Measurements from ENCODE around the gene MRPL33. TPM values are rescaled to one million over a fixed set of nuclear protein-coding genes. Genes with fewer than 3 reads are reported as not detected.
A peak's percentile ranks its signal among the peaks of the same experiment; 100 is the strongest.

Gene MRPL33
- total RNA-seq, result 75.2 TPM

- peak within 1 kb of the TSS; percentile 92 for H3K4me3 ChIP-seq (ENCODE audit: low read length)
- no peaks in the 10 kb centered on the region for H3K27me3 ChIP-seq (ENCODE audit: insufficient read depth, low read length)
- no peaks in the 10 kb centered on the region for H3K9me3 ChIP-seq (ENCODE audit: low read depth, low read length)
- peaks cover 34% of the 10 kb centered on the region for H3K4me1 ChIP-seq (ENCODE audit: insufficient read depth, low read length)
Observed at GRCh38 chr2:27771548-27772335, at the start of gene MRPL33. Gene MRPL33 (plus strand): TSS chr2:27771719. CDS start chr2:27771778, 59 bp downstream.

- peaks cover 2% of the 10 kb centered on the region for H3K4me1 ChIP-seq (ENCODE audit: insufficient read depth, low read length)
- H3K4me3 ChIP-seq (ENCODE audit: low read length), result no peak overlapping the region
- no peaks in the 10 kb centered on the region for H3K9me3 ChIP-seq (ENCODE audit: low read depth, low read length)
- peaks cover 15% of the 10 kb centered on the region for H3K27me3 ChIP-seq (ENCODE audit: insufficient read depth, low read length)
Observed at GRCh38 chr2:27721884-27722485, 49.5 kb upstream of the MRPL33 start.

- Histone ChIP-seq H3K4me3 (ENCODE audit: low read length) (no peak overlapping the region), H3K4me1 (ENCODE audit: insufficient read depth, low read length) (no peaks in the 10 kb centered on the region), H3K27me3 (ENCODE audit: insufficient read depth, low read length) (peaks cover 4% of the 10 kb centered on the region), H3K9me3 (ENCODE audit: low read depth, low read length) (no peaks in the 10 kb centered on the region)
Observed at GRCh38 chr2:27723372-27724144, 48.0 kb upstream of the MRPL33 start.

- H3K9me3 ChIP-seq (ENCODE audit: low read depth, low read length), result no peaks in the 10 kb centered on the region
- H3K4me1 ChIP-seq (ENCODE audit: insufficient read depth, low read length), result no peaks in the 10 kb centered on the region
- peaks cover 4% of the 10 kb centered on the region for H3K27me3 ChIP-seq (ENCODE audit: insufficient read depth, low read length)
- no peak overlapping the region for H3K4me3 ChIP-seq (ENCODE audit: low read length)
Observed at GRCh38 chr2:27724191-27724590, 47.3 kb upstream of the MRPL33 start.

- Histone ChIP-seq H3K27me3 (ENCODE audit: insufficient read depth, low read length) (no peaks in the 10 kb centered on the region), H3K4me3 (ENCODE audit: low read length) (no peak overlapping the region), H3K4me1 (ENCODE audit: insufficient read depth, low read length) (no peaks in the 10 kb centered on the region), H3K9me3 (ENCODE audit: low read depth, low read length) (no peaks in the 10 kb centered on the region)
Observed at GRCh38 chr2:27724905-27725701, 46.4 kb upstream of the MRPL33 start.

- H3K27me3 ChIP-seq (ENCODE audit: insufficient read depth, low read length), result no peaks in the 10 kb centered on the region
- H3K4me3 ChIP-seq (ENCODE audit: low read length), result no peak overlapping the region
- H3K4me1 ChIP-seq (ENCODE audit: insufficient read depth, low read length), result no peaks in the 10 kb centered on the region
- H3K9me3 ChIP-seq (ENCODE audit: low read depth, low read length), result no peaks in the 10 kb centered on the region
Observed at GRCh38 chr2:27727257-27727656, 44.3 kb upstream of the MRPL33 start.

- no peaks in the 10 kb centered on the region for H3K9me3 ChIP-seq (ENCODE audit: low read depth, low read length)
Observed at GRCh38 chr2:27728081-27728858, 43.2 kb upstream of the MRPL33 start.

GRCh38 chr2:27729198-27729597 is 42.3 kb upstream of the MRPL33 start:
- no peaks in the 10 kb centered on the region for H3K27me3 ChIP-seq (ENCODE audit: insufficient read depth, low read length)
- no peaks in the 10 kb centered on the region for H3K4me1 ChIP-seq (ENCODE audit: insufficient read depth, low read length)
- H3K4me3 ChIP-seq (ENCODE audit: low read length), result no peak overlapping the region
- H3K9me3 ChIP-seq (ENCODE audit: low read depth, low read length), result no peaks in the 10 kb centered on the region

More at GRCh38 chr2:27728081-27728858, 43.2 kb upstream of the MRPL33 start:
- H3K4me3 ChIP-seq (ENCODE audit: low read length), result no peak overlapping the region
- H3K4me1 ChIP-seq (ENCODE audit: insufficient read depth, low read length), result no peaks in the 10 kb centered on the region
- no peaks in the 10 kb centered on the region for H3K27me3 ChIP-seq (ENCODE audit: insufficient read depth, low read length)

GRCh38 chr2:27729614-27730013 is 41.9 kb upstream of the MRPL33 start:
- no peaks in the 10 kb centered on the region for H3K9me3 ChIP-seq (ENCODE audit: low read depth, low read length)
- H3K4me1 ChIP-seq (ENCODE audit: insufficient read depth, low read length), result no peaks in the 10 kb centered on the region
- H3K4me3 ChIP-seq (ENCODE audit: low read length), result no peak overlapping the region
- no peaks in the 10 kb centered on the region for H3K27me3 ChIP-seq (ENCODE audit: insufficient read depth, low read length)

- no peak overlapping the region for H3K4me3 ChIP-seq (ENCODE audit: low read length)
- H3K4me1 ChIP-seq (ENCODE audit: insufficient read depth, low read length), result peaks cover 3% of the 10 kb centered on the region
Observed at GRCh38 chr2:27730261-27730662, 41.3 kb upstream of the MRPL33 start.

GRCh38 chr2:27730980-27731691 is 40.4 kb upstream of the MRPL33 start:
- no peaks in the 10 kb centered on the region for H3K9me3 ChIP-seq (ENCODE audit: low read depth, low read length)
- H3K4me3 ChIP-seq (ENCODE audit: low read length), result no peak overlapping the region
- peaks cover 11% of the 10 kb centered on the region for H3K4me1 ChIP-seq (ENCODE audit: insufficient read depth, low read length)
- H3K27me3 ChIP-seq (ENCODE audit: insufficient read depth, low read length), result no peaks in the 10 kb centered on the region

More at GRCh38 chr2:27730261-27730662, 41.3 kb upstream of the MRPL33 start:
- Histone ChIP-seq H3K27me3 (ENCODE audit: insufficient read depth, low read length) (no peaks in the 10 kb centered on the region), H3K9me3 (ENCODE audit: low read depth, low read length) (no peaks in the 10 kb centered on the region)

- H3K9me3 ChIP-seq (ENCODE audit: low read depth, low read length), result no peaks in the 10 kb centered on the region
- H3K4me1 ChIP-seq (ENCODE audit: insufficient read depth, low read length), result peaks cover 11% of the 10 kb centered on the region
- H3K27me3 ChIP-seq (ENCODE audit: insufficient read depth, low read length), result no peaks in the 10 kb centered on the region
- no peak overlapping the region for H3K4me3 ChIP-seq (ENCODE audit: low read length)
Observed at GRCh38 chr2:27734305-27734704, 37.2 kb upstream of the MRPL33 start.

- Histone ChIP-seq H3K4me3 (ENCODE audit: low read length) (peak overlapping the region; percentile 18), H3K9me3 (ENCODE audit: low read depth, low read length) (no peaks in the 10 kb centered on the region)
Observed at GRCh38 chr2:27735263-27735904, 36.1 kb upstream of the MRPL33 start.

More at GRCh38 chr2:27735263-27735904, 36.1 kb upstream of the MRPL33 start:
- Histone ChIP-seq H3K4me1 (ENCODE audit: insufficient read depth, low read length) (peaks cover 11% of the 10 kb centered on the region), H3K27me3 (ENCODE audit: insufficient read depth, low read length) (no peaks in the 10 kb centered on the region)

Data from mononuclear cell (primary cell).